HG03039 (cell line): ENCODE measurements around the gene PHOX2B.
"Not testable (repeated sequence)": the region's sequence is repeated elsewhere in the genome, so short reads cannot be mapped to it uniquely, and the experiment has no call there.

Experiments
- ATAC-seq: cut with Tn5 transposase; IDR thresholded peaks from one replicate; pipeline ENCODE4 v1.9.1; 2021; ENCODE audit warnings: mild to moderate bottlenecking, moderate library complexity; ENCODE audit not compliant: unreplicated experiment

The PHOX2B gene

DNA sequence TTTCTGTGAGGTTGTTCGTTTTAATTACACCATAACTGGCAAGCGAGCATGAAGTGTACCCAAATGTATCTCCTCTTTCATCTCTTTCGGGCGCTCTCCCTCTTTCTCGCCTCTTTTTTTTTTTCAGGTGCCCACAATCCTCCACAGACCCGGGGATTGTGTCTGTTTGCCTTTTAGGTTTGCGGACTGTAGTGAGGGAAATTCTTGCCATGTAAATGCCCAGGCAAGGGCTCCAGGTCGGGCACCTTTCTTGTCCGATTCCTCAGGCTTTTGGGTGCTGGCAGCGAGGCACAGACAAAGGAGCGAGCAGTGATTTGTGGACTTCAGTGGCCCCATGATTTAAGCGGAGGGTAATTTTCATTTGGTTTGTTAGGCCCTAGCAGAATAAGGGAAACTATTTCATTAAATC is 1.1 kb upstream of the PHOX2B start:
- no peak for ATAC-seq

GRCh38 chr4:41748074-41748570 is 403 bp downstream of the PHOX2B start:
- ATAC-seq = no peak

DNA sequence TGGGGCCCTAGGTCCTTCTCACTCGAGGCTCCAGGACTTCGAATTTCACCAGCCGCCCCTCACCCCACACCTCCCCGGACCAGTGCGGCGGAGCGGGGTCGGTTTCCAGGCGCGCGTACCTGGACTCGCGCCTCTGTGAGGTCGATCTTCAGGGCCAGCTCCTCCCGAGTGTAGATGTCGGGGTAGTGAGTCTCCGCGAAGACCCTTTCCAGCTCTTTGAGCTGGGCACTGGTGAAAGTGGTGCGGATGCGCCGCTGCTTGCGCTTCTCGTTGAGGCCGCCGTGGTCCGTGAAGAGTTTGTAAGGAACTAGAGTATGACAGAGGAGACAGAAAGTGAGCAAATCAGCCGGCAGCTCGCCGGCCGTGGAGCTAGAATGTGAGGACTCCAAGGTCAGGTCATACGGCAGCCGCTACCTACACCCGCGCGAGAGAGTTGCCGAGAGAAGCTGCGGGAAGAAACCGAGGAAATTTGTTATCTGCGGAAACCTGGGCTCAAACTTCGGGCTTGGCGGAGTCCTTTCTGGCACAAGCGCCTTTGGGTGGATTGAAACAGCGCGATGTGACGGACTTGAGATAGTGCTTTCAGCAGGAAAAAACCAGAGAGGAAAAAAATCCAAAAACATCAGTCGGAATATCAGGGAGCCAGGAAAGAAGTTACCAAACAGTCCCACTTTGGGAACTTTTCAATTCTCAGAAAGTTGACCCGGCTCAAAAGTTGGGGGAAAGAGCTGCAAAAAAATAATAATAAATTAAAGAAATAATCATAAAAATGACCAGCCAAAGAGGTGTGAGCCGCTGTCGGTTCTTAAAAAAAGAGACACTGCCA is 1.1 kb downstream of the PHOX2B start:
- no peak for ATAC-seq

DNA sequence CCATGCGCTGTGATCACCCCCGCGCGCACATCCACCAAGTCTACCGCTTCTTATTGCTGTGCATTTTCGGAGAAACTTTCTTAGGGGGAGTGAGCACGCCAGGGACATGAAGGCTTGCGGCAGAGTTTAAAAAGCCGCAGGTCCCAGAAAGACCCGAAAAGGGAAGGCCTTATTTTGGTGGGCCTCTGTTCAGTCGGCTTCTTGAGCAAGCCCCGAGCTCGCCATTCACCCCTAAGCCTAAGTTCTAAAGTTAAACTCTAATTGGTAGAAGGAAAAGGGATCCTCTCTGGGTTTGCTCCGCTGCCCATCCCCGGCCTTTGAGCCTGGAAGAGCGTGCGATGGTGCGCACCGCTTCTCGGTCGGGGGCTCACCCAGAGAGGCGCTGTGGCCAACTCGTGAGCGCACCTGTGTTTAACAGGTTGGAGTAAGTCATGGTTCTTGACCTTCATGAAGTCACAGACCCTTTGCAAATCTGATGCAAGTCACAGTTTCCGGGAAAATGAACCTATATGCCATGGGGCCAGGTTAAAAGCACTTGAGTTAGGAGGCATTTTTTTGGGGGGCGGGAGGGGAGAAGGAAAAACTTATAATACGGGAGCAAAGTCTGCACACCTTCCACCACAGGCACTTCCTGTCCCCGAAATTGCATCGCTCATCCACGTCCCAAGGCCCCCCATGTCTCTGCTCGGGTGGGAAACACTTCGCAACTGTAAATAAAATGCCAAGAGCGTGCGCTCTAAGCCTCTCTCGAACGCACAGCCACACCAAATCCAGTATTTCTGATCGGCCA is 1.9 kb downstream of the PHOX2B start:
- no peak for ATAC-seq

- ATAC-seq = no peak
Observed at GRCh38 chr4:41746025-41746439, 2.5 kb downstream of the PHOX2B start.

GRCh38 chr4:41745292-41746024 is 3.1 kb downstream of the PHOX2B start:
- no peak for ATAC-seq

- ATAC-seq = no peak
Observed at GRCh38 chr4:41744572-41745291, 3.8 kb downstream of the PHOX2B start.

DNA sequence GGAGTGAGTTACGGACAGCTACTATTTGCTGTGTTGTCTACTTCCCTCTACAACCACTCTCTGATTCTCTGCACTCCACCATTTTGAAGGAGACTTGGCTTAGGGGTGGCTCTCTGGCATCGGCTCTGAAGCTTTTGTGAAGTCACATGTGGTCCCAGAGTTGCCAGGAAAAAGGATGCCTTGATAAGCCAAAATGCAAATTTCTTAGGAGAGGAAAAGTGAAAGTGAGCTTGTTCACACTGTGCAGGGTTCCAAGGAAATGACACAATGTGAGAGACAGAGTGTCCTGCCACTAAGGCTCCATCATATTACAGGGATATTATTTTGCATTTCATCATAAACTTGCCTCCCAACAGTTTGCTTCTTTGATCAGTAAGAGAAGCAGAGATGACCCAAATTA is 7.2 kb downstream of the PHOX2B start:
- no peak for ATAC-seq

DNA sequence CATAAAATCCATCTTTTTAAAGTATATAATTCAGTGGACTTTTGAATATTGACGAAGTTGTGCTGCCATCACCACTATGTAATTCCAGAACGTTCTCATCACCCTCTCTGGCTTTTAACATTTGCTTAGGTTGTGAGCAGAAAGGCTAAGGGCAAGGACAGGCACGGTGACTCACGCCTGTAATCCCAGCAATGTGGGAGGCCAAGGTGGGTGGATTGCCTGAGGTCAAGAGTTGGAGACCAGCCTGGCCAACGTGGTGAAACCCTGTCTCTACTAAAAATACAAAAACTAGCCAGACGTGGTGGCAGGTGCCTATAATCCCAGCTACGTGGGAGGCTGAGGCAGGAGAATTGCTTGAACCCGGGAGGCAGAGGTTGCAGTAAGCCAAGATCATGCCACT is 11.0 kb downstream of the PHOX2B start:
- not testable (repeated sequence) for ATAC-seq

DNA sequence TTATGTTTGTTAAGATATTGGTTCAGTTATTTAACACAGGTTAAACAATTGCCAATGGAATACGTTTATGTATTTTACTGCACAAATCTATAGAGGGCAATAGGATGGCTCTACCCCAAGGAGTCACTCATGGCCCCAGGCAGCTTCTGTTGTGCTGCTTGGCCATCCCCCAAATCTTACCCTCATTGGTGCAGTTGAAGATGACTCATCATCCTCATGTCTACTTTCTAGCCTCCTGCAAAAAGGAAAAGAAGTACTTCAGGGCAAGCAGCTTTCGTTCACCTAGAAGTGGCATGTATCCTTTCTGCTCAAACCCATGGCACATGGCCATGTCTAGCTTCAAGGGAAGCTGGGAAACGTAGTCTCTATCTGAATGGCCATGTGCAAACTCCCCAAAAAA is 14.2 kb downstream of the PHOX2B start:
- ATAC-seq = no peak

DNA sequence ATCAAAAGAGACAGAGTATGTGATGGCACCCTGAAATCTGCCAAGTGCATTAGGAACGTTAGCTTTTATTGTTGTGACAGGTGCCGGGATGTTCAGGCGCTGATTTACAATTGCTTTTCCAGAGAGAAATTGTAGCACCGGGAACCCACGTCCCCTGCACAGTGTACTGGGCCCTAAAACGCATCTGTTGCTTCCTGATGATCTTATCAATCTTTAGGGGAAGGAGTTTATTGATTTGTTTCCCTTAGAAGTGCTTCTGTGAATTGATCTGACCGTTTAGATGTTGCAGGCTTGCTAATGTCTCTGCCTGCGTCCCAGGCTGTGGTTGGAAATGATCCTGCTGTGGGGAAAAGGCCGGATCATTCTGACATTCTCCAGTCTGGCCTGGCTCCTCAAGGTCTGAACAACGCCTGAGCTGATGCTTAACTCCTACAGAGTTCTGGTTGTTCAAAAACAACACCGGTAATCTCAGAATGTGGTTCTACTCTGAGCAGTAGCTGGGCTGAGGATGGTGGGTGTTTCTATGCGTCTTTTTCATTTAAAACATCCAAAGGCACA is 16.9 kb downstream of the PHOX2B start:
- no peak for ATAC-seq

- ATAC-seq = no peak
Observed at GRCh38 chr4:41728573-41728913, 20.0 kb downstream of the PHOX2B start.

- ATAC-seq = no peak
Observed at GRCh38 chr4:41727861-41728572, 20.5 kb downstream of the PHOX2B start.

DNA sequence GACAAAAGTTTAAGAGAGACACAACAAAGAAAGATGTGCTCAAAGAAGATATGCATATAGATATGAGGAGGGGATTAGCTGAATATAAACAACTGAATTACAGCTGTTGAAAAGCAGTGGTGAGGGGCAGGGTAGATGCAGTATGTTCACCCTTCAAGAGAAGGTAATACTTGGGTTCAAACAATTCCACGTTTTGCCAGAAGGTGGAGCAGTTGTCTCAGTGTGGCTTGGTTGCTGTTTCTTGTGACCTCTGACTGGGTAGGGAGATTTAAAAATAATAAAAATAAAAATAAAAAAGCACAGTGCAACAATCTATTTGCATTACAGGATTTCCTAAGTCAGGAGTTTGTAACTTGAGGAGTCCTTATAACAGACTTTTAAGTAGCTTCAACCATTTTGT is 23.3 kb downstream of the PHOX2B start:
- ATAC-seq = no peak

- no peak for ATAC-seq
Observed at GRCh38 chr4:41723286-41723685, 25.2 kb downstream of the PHOX2B start.

- ATAC-seq = no peak
Observed at GRCh38 chr4:41722181-41722580, 26.3 kb downstream of the PHOX2B start.

DNA sequence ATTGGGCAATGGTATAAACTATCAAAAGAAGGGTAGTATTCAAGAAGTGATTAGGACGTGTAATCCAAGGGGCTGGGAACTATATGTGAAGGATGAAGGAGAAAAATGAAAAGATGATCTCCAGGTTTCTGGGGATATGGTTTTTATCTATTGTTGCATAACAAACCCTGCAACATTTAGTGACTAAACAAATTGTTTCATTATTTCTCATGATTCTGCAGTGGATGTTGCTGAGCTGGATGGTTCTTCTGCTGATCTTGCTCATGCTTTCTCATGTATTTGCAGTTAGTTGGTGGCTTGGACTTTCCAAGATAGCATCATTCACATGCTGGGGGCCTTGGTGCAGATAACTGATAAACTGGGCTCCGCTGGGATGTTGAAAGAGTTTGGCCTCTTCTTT is 29.1 kb downstream of the PHOX2B start:
- ATAC-seq = no peak

- no peak for ATAC-seq
Observed at GRCh38 chr4:41718907-41719306, 29.6 kb downstream of the PHOX2B start.

GRCh38 chr4:41715155-41715554 is 33.4 kb downstream of the PHOX2B start:
- ATAC-seq = no peak
